Measurements from ENCODE around the gene SH2D1A.
A peak's percentile ranks its signal among the peaks of the same experiment; 100 is the strongest.
"Not testable (repeated sequence)": the region's sequence is repeated elsewhere in the genome, so short reads cannot be mapped to it uniquely, and the experiment has no call there.

Gene SH2D1A

GRCh38 chrX:124354648-124355047, 8.3 kb downstream of the SH2D1A start:
- no peak for DNase-seq

- peak in 1 of 5 experiments; percentile 80 for DNase-seq
These were observed 12.5 kb downstream of the SH2D1A start for GRCh38 chrX:124358800-124359383.

- DNase-seq: peak in 1 of 5 experiments; percentile 62
These were observed 15.7 kb downstream of the SH2D1A start for GRCh38 chrX:124362072-124362471.

GRCh38 chrX:124362761-124363160, 16.4 kb downstream of the SH2D1A start:
- no peak for DNase-seq

GRCh38 chrX:124369722-124370121, 23.4 kb downstream of the SH2D1A start:
- no peak for DNase-seq

GRCh38 chrX:124373348-124373747, 27.0 kb downstream of the SH2D1A start:
- no peak for DNase-seq

DNA sequence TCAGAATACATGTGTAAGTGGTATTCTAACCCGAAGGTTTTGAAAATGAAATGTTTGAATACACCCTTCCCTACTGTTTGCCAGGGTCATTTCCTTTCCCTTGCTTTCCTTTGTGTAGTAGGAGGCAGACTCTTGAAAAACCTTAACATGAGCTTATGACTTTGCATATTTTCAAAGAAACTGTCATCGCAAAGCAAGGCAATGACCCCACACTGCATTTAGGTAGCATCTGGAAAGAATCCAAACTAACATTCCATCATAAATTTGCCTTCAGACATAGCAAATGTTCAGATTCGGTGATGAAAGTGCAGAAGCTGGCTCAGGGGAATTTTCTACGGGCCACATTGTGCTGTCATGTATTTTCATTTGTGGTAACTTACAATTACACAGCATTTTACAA, 32.3 kb downstream of the SH2D1A start:
- DNase-seq: no peak

DNA sequence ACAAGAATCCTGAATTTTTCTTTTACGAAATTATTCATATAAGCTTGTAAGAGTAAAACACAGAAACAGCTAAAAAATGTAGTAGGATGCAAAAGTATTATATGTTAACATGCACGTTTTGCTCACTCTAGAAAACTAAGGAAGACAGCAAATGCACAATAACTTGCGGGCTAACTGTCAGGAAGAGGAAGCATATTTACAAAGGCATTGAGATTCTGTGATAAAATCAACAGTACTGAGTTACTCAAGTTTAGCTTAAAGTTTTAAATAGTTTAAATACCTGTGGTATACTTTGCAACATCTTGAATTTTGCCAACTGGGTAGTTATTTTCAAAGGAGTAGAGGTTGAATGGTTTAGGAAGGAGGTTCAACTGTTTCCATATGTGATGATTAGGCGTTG, 37.0 kb downstream of the SH2D1A start:
- DNase-seq: no peak

GRCh38 chrX:124386401-124386800, 40.0 kb downstream of the SH2D1A start:
- no peak for DNase-seq

GRCh38 chrX:124388562-124388961, 42.2 kb downstream of the SH2D1A start:
- DNase-seq: peak; percentile 6 to 75 (median 26)

DNA sequence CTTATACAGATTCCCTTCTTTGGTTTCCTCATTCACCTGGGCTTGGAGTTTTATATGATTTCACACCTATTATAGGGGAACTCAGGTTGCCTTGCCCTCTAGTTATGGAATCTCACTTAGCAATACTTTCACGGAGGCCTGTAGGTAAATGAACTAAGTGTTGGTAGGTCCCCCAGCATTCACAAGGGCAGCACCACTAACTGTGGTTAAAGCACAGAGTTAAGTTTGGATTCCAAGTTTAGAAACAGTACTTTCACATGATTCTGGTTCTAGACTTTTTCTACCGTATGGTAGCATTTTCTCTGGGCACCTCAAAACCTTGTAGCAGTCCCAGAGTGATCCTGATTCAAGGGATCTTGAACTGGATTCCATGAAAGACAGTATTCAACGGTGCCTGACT, 46.4 kb downstream of the SH2D1A start:
- DNase-seq: no peak

GRCh38 chrX:124393238-124393637, 46.9 kb downstream of the SH2D1A start:
- DNase-seq: peak in 1 of 5 experiments; percentile 53

DNA sequence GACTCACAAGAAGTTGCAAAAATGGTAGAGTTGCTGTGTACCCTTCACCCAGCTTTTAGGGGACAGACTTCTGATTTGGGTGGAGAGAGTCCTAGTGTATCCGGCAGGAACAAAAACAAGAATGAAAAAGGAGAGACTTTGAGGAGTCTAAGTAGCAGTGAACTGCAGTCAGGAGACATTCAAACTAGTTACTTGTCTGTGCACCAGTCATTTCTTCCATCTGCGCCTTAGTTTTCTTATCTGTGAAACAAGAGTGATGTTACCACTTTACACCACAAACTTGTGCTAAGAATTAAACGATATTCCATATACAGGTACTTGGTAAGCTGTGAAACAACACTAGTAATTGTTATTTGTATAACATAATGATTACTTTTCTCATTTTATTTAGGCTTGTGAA, 47.3 kb downstream of the SH2D1A start:
- DNase-seq: peak in 1 of 5 experiments; percentile 64

DNA sequence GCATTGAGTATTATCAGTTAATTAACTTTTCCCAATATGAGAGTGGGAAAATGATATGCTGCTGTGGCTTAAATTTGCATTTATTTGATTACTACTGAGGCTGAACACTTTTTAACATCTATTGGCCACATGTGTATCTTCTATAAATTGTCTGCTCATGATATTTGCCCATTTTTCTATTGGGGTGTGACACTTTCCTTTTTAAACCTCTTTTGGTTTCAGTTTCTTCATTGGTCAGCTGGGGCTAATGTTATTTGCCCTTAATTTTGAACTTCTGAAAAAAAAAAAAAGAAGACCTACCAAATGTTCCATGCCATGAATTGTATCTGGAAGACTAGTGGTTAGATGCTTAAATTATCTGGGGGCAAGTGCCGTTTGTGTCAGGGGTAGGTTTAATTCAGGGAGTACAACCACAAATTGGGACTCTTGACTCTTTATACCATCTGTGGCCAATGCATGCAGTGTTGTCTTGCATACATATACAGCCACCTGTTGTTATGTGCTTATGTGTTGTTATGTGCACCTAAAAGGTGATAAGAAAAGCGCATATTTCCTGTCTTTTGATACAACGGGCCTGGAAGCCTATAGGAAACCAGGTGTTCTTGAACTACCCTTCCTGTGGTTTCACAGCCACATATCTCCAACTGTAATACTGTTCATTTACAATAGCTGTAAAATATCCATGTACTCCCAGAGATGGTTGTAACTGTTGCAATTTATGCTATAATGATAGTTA, 49.0 kb downstream of the SH2D1A start:
- peak in 2 of 5 experiments; percentile 6 to 38 for DNase-seq

DNA sequence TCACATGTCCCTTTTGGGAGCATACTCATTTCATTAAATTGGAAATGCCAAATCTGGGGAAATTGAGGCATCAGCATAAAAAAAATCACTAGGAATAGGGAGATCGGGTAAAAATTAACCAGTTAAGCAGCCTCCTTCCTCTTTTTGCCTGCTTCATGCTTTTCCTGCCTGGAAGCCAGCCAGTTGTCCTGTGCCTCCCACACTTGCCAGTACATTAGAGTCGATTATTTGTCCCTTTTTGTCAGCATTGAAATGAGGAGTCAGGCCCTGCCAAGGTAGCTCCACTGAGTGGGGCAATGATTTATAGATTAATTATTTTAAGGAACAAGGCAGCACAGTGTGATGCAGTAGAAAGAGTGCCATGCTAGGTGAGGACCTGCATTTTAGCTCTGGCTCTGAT, 55.3 kb downstream of the SH2D1A start:
- no peak for DNase-seq

DNA sequence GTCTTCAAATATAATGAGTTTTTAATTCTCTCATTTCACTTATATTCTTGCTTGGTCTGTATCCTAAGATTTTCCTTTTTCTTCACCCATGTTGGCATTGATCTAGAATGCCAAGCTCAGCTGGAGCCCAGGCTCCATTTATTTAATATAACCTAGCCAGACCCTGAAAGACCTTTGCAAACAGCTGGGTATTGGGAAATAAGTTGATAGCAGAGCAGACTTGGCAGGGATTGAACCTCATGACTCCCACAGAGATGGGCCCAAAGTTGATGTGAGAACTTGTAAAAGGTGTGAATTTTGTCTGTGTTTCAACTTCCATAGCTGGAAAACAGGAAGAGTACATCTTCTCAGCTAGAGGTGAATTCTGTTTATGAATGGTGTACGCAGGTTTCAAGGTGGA, 59.5 kb downstream of the SH2D1A start:
- no peak for DNase-seq

DNA sequence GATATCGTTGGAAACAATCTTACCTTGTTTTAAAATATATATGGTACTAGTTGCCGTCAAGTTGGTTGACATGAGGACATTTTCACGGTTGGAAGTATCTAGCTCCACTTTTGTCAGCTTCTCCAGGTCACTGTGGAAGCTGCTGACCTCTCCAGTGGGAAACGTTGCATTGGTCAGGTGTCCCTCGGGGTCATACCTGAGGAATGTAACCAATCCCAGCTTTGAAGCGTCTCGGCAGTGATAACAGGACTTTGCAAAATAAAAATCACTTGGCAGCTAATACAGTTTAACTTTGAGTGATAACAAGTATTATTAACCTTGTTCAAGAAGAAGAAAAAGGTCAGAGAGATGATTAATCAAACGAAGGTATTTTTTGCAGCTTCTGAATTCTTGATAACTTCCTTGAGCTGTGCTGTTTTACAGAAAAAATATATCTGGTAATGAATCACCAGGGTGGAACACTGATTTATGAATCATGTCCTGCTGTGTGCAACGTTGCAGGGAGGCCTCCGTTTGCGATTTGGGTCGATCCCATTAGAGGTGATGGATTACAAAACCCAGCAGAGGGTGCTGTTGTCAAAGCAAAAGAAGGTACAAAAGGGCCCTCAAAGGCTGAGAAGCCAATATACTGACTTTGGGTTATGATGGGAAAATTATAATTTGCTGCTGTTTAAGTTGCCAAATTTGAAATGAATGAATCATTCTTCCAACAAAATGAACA, 60.1 kb downstream of the SH2D1A start:
- peak in 4 of 5 experiments; percentile 11 to 76 (median 16) for DNase-seq

DNA sequence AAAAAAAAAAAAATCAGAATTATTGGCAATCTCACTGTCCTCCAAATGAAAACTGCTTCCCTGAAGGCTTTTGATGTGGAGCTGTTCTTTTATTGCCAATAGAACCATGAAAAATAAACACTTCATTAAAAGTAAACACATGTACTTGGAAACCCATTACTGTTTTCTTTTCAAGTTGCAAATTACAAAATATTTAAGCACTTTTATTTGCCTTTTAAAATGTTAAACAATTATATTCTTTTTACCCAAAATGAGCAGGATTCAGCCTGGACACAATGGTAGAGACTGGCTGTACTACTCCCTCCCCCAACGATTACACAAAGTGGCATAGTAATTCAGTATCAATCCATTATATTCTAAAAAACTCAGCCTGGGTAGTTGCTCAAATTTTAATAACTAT, 60.9 kb downstream of the SH2D1A start:
- DNase-seq: no peak

- DNase-seq: not testable (repeated sequence)
These were observed 62.0 kb downstream of the SH2D1A start for GRCh38 chrX:124408380-124408779.

GRCh38 chrX:124413244-124413643, 66.9 kb downstream of the SH2D1A start:
- no peak for DNase-seq

- no peak for DNase-seq
These were observed 67.9 kb downstream of the SH2D1A start for GRCh38 chrX:124414281-124414680.

DNA sequence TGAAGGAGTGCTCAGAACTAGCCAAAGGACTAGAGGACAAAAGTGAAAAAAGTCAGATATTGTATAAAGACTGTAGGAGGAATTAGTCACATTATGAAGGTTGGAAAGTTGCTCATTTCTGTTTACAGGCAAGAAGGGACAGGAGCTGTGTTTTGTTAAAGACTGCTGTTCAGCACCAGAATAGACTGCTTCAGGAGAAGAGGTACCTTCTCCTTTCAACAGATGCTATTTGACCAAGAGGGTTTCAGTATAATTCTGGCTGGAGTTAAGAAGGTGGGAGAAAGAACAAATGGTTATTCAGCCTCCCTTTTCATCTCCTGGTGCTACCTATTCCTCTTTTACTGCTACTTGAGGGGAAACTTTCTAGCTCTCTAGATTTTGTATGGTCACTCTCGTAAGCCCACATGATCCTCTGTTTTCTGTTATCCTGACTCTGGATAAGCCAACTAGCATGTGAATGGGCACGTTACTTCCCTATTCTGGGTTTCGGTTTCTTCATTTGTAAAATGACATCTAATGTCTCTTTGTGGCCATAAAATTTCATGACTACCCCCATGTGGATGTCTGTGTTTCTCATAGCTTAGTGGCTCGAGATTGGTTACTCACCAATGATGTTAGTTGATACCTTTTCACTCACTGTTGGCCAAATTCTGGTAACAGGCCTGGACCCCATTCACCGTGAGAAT, 68.9 kb downstream of the SH2D1A start:
- no peak for DNase-seq
